Common myeloid progenitor, CD34-positive (primary cell): ENCODE data around the gene EDRF1.
A peak's percentile ranks its signal among the peaks of the same experiment; 100 is the strongest.

Experiments
- CTCF ChIA-PET: fragments of 350-600 bp; sonication (Branson Sonifier 250); formaldehyde crosslinking; loops from one replicate; lab custom pipeline; 2021; ENCODE audit warnings: antibody characterized with exemption; lab: Charles Lee
- POLR2A ChIA-PET: fragments of 350-600 bp; sonication (Branson Sonifier 250); formaldehyde crosslinking; loops from one replicate; lab custom pipeline; 2021; ENCODE audit warnings: antibody characterized with exemption; lab: Charles Lee
- DNase-seq, 3 donors: peaks; one replicate each; pipeline versions ENCODE4 v3.0.0 to v3.0.0-alpha.2; 2013
- H3K27ac ChIP-seq, 2 experiments: 1 replicate in 1 of 2; 2 replicates in 1 of 2; pipeline ENCODE4 v1.7.0; 2013; ENCODE audit warnings: inconsistent platforms in 2 of 2, low read length in 2 of 2, mild to moderate bottlenecking in 2 of 2, low read depth in 1 of 2, moderate library complexity in 1 of 2; ENCODE audit not compliant: severe bottlenecking in 2 of 2, insufficient read depth in 1 of 2, poor library complexity in 1 of 2
- H3K27me3 ChIP-seq, 5 experiments: replicated peaks in 2 of 5; 1 replicate in 3 of 5; 2 replicates in 2 of 5; pipeline versions ENCODE4 v1.6.1 to v1.7.0; 2013; ENCODE audit warnings: low read length in 4 of 5, mild to moderate bottlenecking in 2 of 5, moderate library complexity in 2 of 5, inconsistent platforms in 1 of 5; ENCODE audit not compliant: insufficient read depth in 5 of 5, control insufficient read depth in 4 of 5
- H3K36me3 ChIP-seq, 4 experiments: 1 replicate in 2 of 4; 2 replicates in 2 of 4; pipeline versions ENCODE4 v1.6.1 to v1.7.0; 2013; ENCODE audit warnings: low read length in 3 of 4, control low read depth in 1 of 4, mild to moderate bottlenecking in 1 of 4; ENCODE audit not compliant: control insufficient read depth in 4 of 4, insufficient read depth in 4 of 4
- H3K4me1 ChIP-seq, 4 experiments: 1 replicate in 3 of 4; 2 replicates in 1 of 4; pipeline versions ENCODE4 v1.6.1 to v1.7.1; 2013; ENCODE audit warnings: low read length in 3 of 4, mild to moderate bottlenecking in 3 of 4, control low read depth in 1 of 4, inconsistent platforms in 1 of 4, moderate library complexity in 1 of 4; ENCODE audit not compliant: control insufficient read depth in 4 of 4, insufficient read depth in 4 of 4; ENCODE audit errors: control extremely low read depth in 1 of 4
- H3K4me3 ChIP-seq, 7 experiments: 1 replicate in 4 of 7; 2 replicates in 3 of 7; pipeline versions ENCODE4 v1.5.1 to v1.7.0; 2013; ENCODE audit warnings: mild to moderate bottlenecking in 7 of 7, low read length in 6 of 7, moderate library complexity in 6 of 7, inconsistent platforms in 2 of 7, low read depth in 2 of 7, control low read depth in 1 of 7; ENCODE audit not compliant: insufficient read depth in 4 of 7, control insufficient read depth in 1 of 7; ENCODE audit errors: extremely low read depth in 1 of 7
- H3K9me3 ChIP-seq, 5 experiments: 1 replicate in 4 of 5; 2 replicates in 1 of 5; pipeline versions ENCODE4 v1.6.1 to v1.7.1; 2013; ENCODE audit warnings: low read length in 4 of 5, mild to moderate bottlenecking in 2 of 5, inconsistent platforms in 1 of 5, low read depth in 1 of 5, moderate library complexity in 1 of 5; ENCODE audit not compliant: control insufficient read depth in 4 of 5, insufficient read depth in 2 of 5; ENCODE audit errors: control extremely low read depth in 1 of 5
- WGBS: methylation state at CpG from one replicate; pipeline ENCODE4 v1.1.5; 2013; ENCODE audit not compliant: insufficient coverage; 5-methylcytosine and 5-hydroxymethylcytosine counted together

The EDRF1 gene

GRCh38 chr10:125778556-125778955, 59.0 kb downstream of the EDRF1 start:
- DNase-seq, result no peak
- Histone ChIP-seq H3K4me1 (no peaks in the 10 kb centered on the region), H3K27ac (no peak overlapping the region), H3K36me3 (peaks cover 0 to 3% (median under 1%) of the 10 kb centered on the region in 4 experiments), H3K4me3 (no peak overlapping the region), H3K27me3 (peaks cover 0 to 20% (median 0%) of the 10 kb centered on the region in 5 experiments), H3K9me3 (peaks cover 0 to 1% (median 0%) of the 10 kb centered on the region in 5 experiments)
- ChIA-PET CTCF (no interaction called here), POLR2A (no interaction called here)
- WGBS, result 100% methylated on average over 1 of the region's 5 CpGs

- ChIA-PET POLR2A (no interaction called here), CTCF (no interaction called here)
- H3K4me1 ChIP-seq, result peaks cover 0 to 5% (median 2%) of the 10 kb centered on the region in 4 experiments
- H3K27ac ChIP-seq, result no peak overlapping the region
- H3K27me3 ChIP-seq, result peaks cover 0 to 11% (median 0%) of the 10 kb centered on the region in 5 experiments
- peaks cover 0 to 3% (median under 1%) of the 10 kb centered on the region in 4 experiments for H3K36me3 ChIP-seq
- WGBS, result 99% methylated on average over 8 of the region's 10 CpGs
- H3K4me3 ChIP-seq, result no peak overlapping the region
- H3K9me3 ChIP-seq, result peaks cover 0 to 1% (median 0%) of the 10 kb centered on the region in 5 experiments
- no peak for DNase-seq
Measured at GRCh38 chr10:125779403-125780327, 60.2 kb downstream of the EDRF1 start.

GRCh38 chr10:125781374-125781773, 61.9 kb downstream of the EDRF1 start:
- Histone ChIP-seq H3K4me1 (peaks cover 0 to 5% (median 2%) of the 10 kb centered on the region in 4 experiments), H3K27me3 (no peaks in the 10 kb centered on the region), H3K9me3 (peaks cover 0 to 1% (median 0%) of the 10 kb centered on the region in 5 experiments), H3K4me3 (no peak overlapping the region), H3K27ac (no peak overlapping the region), H3K36me3 (peaks cover 0 to 3% (median under 1%) of the 10 kb centered on the region in 4 experiments)
- POLR2A ChIA-PET, result no interaction called here
- WGBS, result 100% methylated on average over 7 of the region's 8 CpGs
- no peak for DNase-seq
- CTCF ChIA-PET, result no interaction called here

GRCh38 chr10:125782054-125782453, 62.5 kb downstream of the EDRF1 start:
- no peak for DNase-seq
- H3K4me3 ChIP-seq, result no peak overlapping the region
- peaks cover 0 to 1% (median 0%) of the 10 kb centered on the region in 5 experiments for H3K9me3 ChIP-seq
- H3K36me3 ChIP-seq, result peaks cover 0 to 3% (median under 1%) of the 10 kb centered on the region in 4 experiments
- 95% methylated on average over 10 of the region's 11 CpGs for WGBS
- POLR2A ChIA-PET, result no interaction called here
- H3K27me3 ChIP-seq, result no peaks in the 10 kb centered on the region
- CTCF ChIA-PET, result no interaction called here
- peaks cover 0 to 5% (median 2%) of the 10 kb centered on the region in 4 experiments for H3K4me1 ChIP-seq
- no peak overlapping the region for H3K27ac ChIP-seq

- 97% methylated on average over 9 of the region's 11 CpGs for WGBS
- POLR2A ChIA-PET, result no interaction called here
- H3K36me3 ChIP-seq, result peaks cover 0 to 3% (median under 1%) of the 10 kb centered on the region in 4 experiments
- H3K4me1 ChIP-seq, result peaks cover 0 to 5% (median 2%) of the 10 kb centered on the region in 4 experiments
- no peak overlapping the region for H3K27ac ChIP-seq
- CTCF ChIA-PET, result no interaction called here
- no peak overlapping the region for H3K4me3 ChIP-seq
- H3K27me3 ChIP-seq, result no peaks in the 10 kb centered on the region
- H3K9me3 ChIP-seq, result peaks cover 0 to 1% (median 0%) of the 10 kb centered on the region in 5 experiments
- DNase-seq, result no peak
Measured at GRCh38 chr10:125782616-125783015, 63.1 kb downstream of the EDRF1 start.

GRCh38 chr10:125783408-125783807, 63.9 kb downstream of the EDRF1 start:
- ChIA-PET POLR2A (no interaction called here), CTCF (no interaction called here)
- Histone ChIP-seq H3K36me3 (peaks cover 0 to 7% (median 2%) of the 10 kb centered on the region in 4 experiments), H3K27me3 (no peaks in the 10 kb centered on the region), H3K4me1 (peaks cover 4 to 8% (median 5%) of the 10 kb centered on the region in 4 experiments), H3K4me3 (no peak overlapping the region), H3K27ac (no peak overlapping the region), H3K9me3 (peaks cover 0 to 1% (median 0%) of the 10 kb centered on the region in 5 experiments)
- no peak for DNase-seq
- WGBS, result 100% methylated on average over 4 of the region's 7 CpGs

- H3K9me3 ChIP-seq, result peaks cover 0 to 1% (median 0%) of the 10 kb centered on the region in 5 experiments
- peaks cover 0 to 12% (median 2%) of the 10 kb centered on the region in 4 experiments for H3K36me3 ChIP-seq
- H3K4me3 ChIP-seq, result peak overlapping the region in 2 of 7 experiments; percentile 20 to 35
- no peak overlapping the region for H3K27ac ChIP-seq
- POLR2A ChIA-PET, result no interaction called here
- H3K4me1 ChIP-seq, result peaks cover 5 to 14% (median 10%) of the 10 kb centered on the region in 4 experiments
- DNase-seq, result peak; percentile 12 to 59 (median 43)
- CTCF ChIA-PET, result no interaction called here
- 32% methylated on average over 4 of the region's 6 CpGs for WGBS
- H3K27me3 ChIP-seq, result no peaks in the 10 kb centered on the region
Measured at GRCh38 chr10:125783957-125784356, 64.4 kb downstream of the EDRF1 start.
